Measurements from ENCODE around the gene ZNF414.
"Not testable (repeated sequence)": the region's sequence is repeated elsewhere in the genome, so short reads cannot be mapped to it uniquely, and the experiment has no call there.

GRCh38 chr19:8553729-8554128 is 39.8 kb upstream of the ZNF414 start:
- TF ChIP-seq CTCF (conservative IDR thresholded peaks at IDR 0.05; ENCODE audit: low read length); EZH2phosphoT487 (IDR thresholded peaks at IDR 0.05; ENCODE audit: borderline replicate concordance): not testable (repeated sequence)
